GM12873 (cell line): ENCODE results near the gene DNAJC3.

Experiments
- TF ChIP-seq, protein P1 (sequence below): IDR thresholded peaks from 2 replicates; pipeline ENCODE4 v1.5.1; 2012; ENCODE audit warnings: low read depth, mild to moderate bottlenecking, moderate library complexity, low read length, control low read depth; ENCODE audit not compliant: insufficient read depth; ENCODE audit errors: missing control alignments

Gene DNAJC3

GRCh38 chr13:95745289-95745688 is 68.3 kb downstream of the DNAJC3 start:
- TF ChIP-seq, protein P1, sequence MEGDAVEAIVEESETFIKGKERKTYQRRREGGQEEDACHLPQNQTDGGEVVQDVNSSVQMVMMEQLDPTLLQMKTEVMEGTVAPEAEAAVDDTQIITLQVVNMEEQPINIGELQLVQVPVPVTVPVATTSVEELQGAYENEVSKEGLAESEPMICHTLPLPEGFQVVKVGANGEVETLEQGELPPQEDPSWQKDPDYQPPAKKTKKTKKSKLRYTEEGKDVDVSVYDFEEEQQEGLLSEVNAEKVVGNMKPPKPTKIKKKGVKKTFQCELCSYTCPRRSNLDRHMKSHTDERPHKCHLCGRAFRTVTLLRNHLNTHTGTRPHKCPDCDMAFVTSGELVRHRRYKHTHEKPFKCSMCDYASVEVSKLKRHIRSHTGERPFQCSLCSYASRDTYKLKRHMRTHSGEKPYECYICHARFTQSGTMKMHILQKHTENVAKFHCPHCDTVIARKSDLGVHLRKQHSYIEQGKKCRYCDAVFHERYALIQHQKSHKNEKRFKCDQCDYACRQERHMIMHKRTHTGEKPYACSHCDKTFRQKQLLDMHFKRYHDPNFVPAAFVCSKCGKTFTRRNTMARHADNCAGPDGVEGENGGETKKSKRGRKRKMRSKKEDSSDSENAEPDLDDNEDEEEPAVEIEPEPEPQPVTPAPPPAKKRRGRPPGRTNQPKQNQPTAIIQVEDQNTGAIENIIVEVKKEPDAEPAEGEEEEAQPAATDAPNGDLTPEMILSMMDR = no peak

GRCh38 chr13:95745752-95746151 is 68.8 kb downstream of the DNAJC3 start:
- TF ChIP-seq, protein P1 = no peak

- TF ChIP-seq, protein P1 = no peak
These were observed 72.6 kb downstream of the DNAJC3 start for GRCh38 chr13:95749545-95749944.

GRCh38 chr13:95752677-95753076 is 75.7 kb downstream of the DNAJC3 start:
- TF ChIP-seq, protein P1 = no peak

DNA sequence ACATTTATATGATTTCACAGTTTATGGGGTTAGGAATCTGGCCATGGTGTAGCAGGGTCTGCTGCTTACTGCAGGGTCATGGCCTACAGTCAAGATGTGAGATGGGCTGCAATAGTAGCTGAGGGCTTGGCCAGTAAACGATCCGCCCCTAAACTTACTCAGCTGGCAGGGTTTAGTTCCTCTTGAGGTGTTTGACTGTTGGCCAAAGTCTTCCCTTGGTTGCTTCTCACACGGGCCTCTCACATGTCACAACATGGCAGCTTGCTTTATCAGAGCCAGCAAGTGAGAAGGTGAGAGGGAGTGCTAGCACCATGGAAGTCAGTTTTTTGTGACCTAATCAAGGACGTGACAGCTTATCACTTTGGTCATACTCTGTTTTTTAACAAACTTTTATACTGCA is 77.1 kb downstream of the DNAJC3 start:
- TF ChIP-seq, protein P1 = no peak

- TF ChIP-seq, protein P1 = no peak
These were observed 79.1 kb downstream of the DNAJC3 start for GRCh38 chr13:95756072-95756471.

DNA sequence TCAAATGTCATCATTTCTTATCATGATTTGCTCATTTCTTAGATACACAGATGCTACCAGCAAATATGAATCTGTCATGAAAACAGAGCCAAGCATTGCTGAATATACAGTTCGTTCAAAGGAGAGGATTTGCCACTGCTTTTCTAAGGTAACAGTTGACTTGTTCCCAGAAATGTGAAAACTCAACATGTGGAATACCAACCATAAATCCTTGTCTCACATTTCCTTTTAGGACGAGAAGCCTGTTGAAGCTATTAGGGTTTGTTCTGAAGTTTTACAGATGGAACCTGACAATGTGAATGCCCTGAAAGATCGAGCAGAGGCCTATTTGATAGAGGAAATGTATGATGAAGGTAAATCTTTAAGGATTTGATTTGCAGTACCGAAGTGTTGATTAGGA is 86.7 kb downstream of the DNAJC3 start:
- TF ChIP-seq, protein P1 = no peak
